ENCODE data around the gene SPHK2.
"Not testable (repeated sequence)": the region's sequence is repeated elsewhere in the genome, so short reads cannot be mapped to it uniquely, and the experiment has no call there.

SPHK2 gene

GRCh38 chr19:48618916-48619691, at the start of gene SPHK2, which contains the start of gene RPL18:
Gene SPHK2 (plus strand): TSS chr19:48619506. CDS start chr19:48620515, 1,009 bp downstream.
Gene RPL18 (minus strand): TSS chr19:48619178. CDS start chr19:48619143, 35 bp downstream.
- DNase-seq (ENCODE audit: low read depth) = peak; percentile 99
- no peak for TF ChIP-seq CTCF (IDR thresholded peaks at IDR 0.05; ENCODE audit: control insufficient read depth, insufficient read depth, low read depth, low read length, missing control alignments)
- peak within 1 kb of the TSS; percentile 85 for H3K4me3 ChIP-seq (ENCODE audit: control insufficient read depth, low read depth, low read length)

- no peak for DNase-seq (ENCODE audit: low read depth)
- no peak for TF ChIP-seq CTCF (IDR thresholded peaks at IDR 0.05; ENCODE audit: control insufficient read depth, insufficient read depth, low read depth, low read length, missing control alignments)
- no peak overlapping the region for H3K4me3 ChIP-seq (ENCODE audit: control insufficient read depth, low read depth, low read length)
Measured at GRCh38 chr19:48569814-48570213, 49.5 kb upstream of the SPHK2 start.

GRCh38 chr19:48571378-48572162, 47.7 kb upstream of the SPHK2 start:
- H3K4me3 ChIP-seq (ENCODE audit: control insufficient read depth, low read depth, low read length) = no peak overlapping the region
- no peak for TF ChIP-seq CTCF (IDR thresholded peaks at IDR 0.05; ENCODE audit: control insufficient read depth, insufficient read depth, low read depth, low read length, missing control alignments)
- no peak for DNase-seq (ENCODE audit: low read depth)

GRCh38 chr19:48573163-48573505, 46.2 kb upstream of the SPHK2 start:
- no peak for TF ChIP-seq CTCF (IDR thresholded peaks at IDR 0.05; ENCODE audit: control insufficient read depth, insufficient read depth, low read depth, low read length, missing control alignments)
- DNase-seq (ENCODE audit: low read depth) = no peak

GRCh38 chr19:48575931-48576622, 43.2 kb upstream of the SPHK2 start:
- TF ChIP-seq CTCF (IDR thresholded peaks at IDR 0.05; ENCODE audit: control insufficient read depth, insufficient read depth, low read depth, low read length, missing control alignments) = no peak
- no peak overlapping the region for H3K4me3 ChIP-seq (ENCODE audit: control insufficient read depth, low read depth, low read length)
- DNase-seq (ENCODE audit: low read depth) = no peak

More at GRCh38 chr19:48573163-48573505, 46.2 kb upstream of the SPHK2 start:
- no peak overlapping the region for H3K4me3 ChIP-seq (ENCODE audit: control insufficient read depth, low read depth, low read length)

- H3K4me3 ChIP-seq (ENCODE audit: control insufficient read depth, low read depth, low read length); DNase-seq (ENCODE audit: low read depth): not testable (repeated sequence)
Measured at GRCh38 chr19:48577908-48578307, 41.4 kb upstream of the SPHK2 start.

Data from AG09309 (cell line).